Right lobe of liver (tissue), 6 donors: ENCODE measurements around the gene CUX1. TPM values are rescaled to one million over a fixed set of nuclear protein-coding genes. Genes with fewer than 3 reads are reported as not detected.

Experiments
- ATAC-seq, 4 donors: fragments of 200-7000 bp; cut with Tn5 transposase; one replicate each; pipeline ENCODE4 v1.9.1; 2020; ENCODE audit warnings: mild to moderate bottlenecking in 4 of 4, moderate library complexity in 4 of 4
- DNase-seq, 3 donors: peaks; one replicate each; pipeline ENCODE4 v3.0.0-alpha.2; 2020
- H3K27ac ChIP-seq, 3 donors: fragments of 200-600 bp; one replicate each; pipeline ENCODE4 v1.8.0; 2022
- H3K27me3 ChIP-seq, 2 donors: fragments of 200-600 bp; one replicate each; pipeline ENCODE4 v1.8.0; 2022
- H3K36me3 ChIP-seq, 4 donors: fragments of 200-600 bp; sonication (generic) in 1 of 4; one replicate each; pipeline versions ENCODE4 v1.5.1 to v1.8.0; 2017 to 2022; ENCODE audit warnings: control low read depth in 1 of 4
- H3K4me1 ChIP-seq, 4 donors: fragments of 200-600 bp; sonication (generic) in 1 of 4; one replicate each; pipeline versions ENCODE4 v1.5.1 to v1.8.0; 2017 to 2022; ENCODE audit warnings: control low read depth in 1 of 4
- H3K4me3 ChIP-seq, 3 donors: fragments of 200-600 bp; one replicate each; pipeline ENCODE4 v1.8.0; 2022
- H3K9me3 ChIP-seq, 4 donors: fragments of 200-600 bp; sonication (generic) in 1 of 4; one replicate each; pipeline versions ENCODE4 v1.5.1 to v1.8.0; 2017 to 2022; ENCODE audit warnings: control low read depth in 1 of 4
- CTCF ChIP-seq, 4 donors: fragments of 200-600 bp in 3 of 4; fragments of 450-650 bp in 1 of 4; IDR thresholded peaks; one replicate each; pipeline versions ENCODE4 v1.5.1 to v1.8.0; 2016 to 2022; ENCODE audit warnings: antibody characterized with exemption in 4 of 4, mild to moderate bottlenecking in 2 of 4
- POLR2A ChIP-seq: fragments of 450-650 bp; IDR thresholded peaks from one replicate; pipeline ENCODE4 v1.6.1; 2017; ENCODE audit warnings: antibody characterized with exemption, mild to moderate bottlenecking
- WGBS: methylation state at CpG from one replicate; pipeline ENCODE4 v1.1.6; 2018; ENCODE audit warnings: low coverage, low lambda C conversion rate; ENCODE audit not compliant: insufficient coverage; ENCODE audit errors: missing lambda C conversion rate; 5-methylcytosine and 5-hydroxymethylcytosine counted together
- intact Hi-C, 2 donors: fragments of 100-400 bp; cut with DNase I; formaldehyde crosslinking; loops; one replicate each; pipeline versions ENCODE4 v1.11.2 to v1.14.1; 2022
- total RNA-seq, 6 experiments: library from RNA; depleted of rRNA in 2 of 6; stranded (reverse); fragments of >200 nt in 2 of 6; fragmentation: NEBNext Ultra II Directional in 3 of 6; extraction: Animal tissue kit (Norgen Biotek cat#: 25700) in 3 of 6; gene quantifications; one replicate each; pipeline versions ENCODE4 v1.1.0 to v1.2.4, GENCODE V29; 2016 to 2023
- donor health status: DM: no; HTN: yes; CAD: no.
- donor health status: DM: no; HTN: no; CAD: no.
- donor health status: DM: no; HTN: no; CAD: no.
- donor health status: DM: no; HTN: yes; CAD: no.
- donor health status: DM: no; HTN: yes; CAD: no.

CUX1 gene
- total RNA-seq, 6 experiments from 2014 or later, result 34.3 to 53.1 (median 40.6) TPM

DNA sequence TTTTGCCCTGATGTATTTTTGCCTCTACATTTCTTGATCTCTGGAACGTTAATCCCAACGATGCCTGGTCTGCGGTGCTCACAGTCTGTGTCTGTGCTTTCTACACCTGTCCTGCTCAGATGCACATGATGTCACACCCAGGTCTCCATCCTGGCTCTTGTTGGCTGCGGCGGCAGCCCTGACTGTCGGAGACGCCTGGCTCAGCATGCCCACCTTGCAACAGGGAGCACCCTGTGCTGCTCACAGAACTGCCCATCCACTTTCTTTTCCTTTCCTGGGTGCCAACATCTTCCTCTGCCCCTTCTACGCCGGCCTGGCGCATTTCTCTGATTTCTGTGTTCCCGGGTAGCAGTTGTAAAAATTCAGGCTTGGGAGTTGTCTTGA, 106.2 kb downstream of the CUX1 start:
- peak in 1 of 3 donors; percentile 34 for DNase-seq
- Histone ChIP-seq H3K27ac (no peak overlapping the region), H3K36me3 (peaks cover 0 to under 1% (median 0%) of the 10 kb centered on the region in 4 donors), H3K27me3 (no peaks in the 10 kb centered on the region), H3K4me1 (peaks cover 0 to 9% (median 4%) of the 10 kb centered on the region in 4 donors), H3K9me3 (no peaks in the 10 kb centered on the region), H3K4me3 (no peak overlapping the region)
- WGBS, result 92% methylated on average over 4 of the region's 11 CpGs
- no peak for ATAC-seq
- TF ChIP-seq POLR2A (no peak), CTCF (IDR thresholded peaks at IDR 0.05) (no peak)
- intact Hi-C loops, result no loop called here

DNA sequence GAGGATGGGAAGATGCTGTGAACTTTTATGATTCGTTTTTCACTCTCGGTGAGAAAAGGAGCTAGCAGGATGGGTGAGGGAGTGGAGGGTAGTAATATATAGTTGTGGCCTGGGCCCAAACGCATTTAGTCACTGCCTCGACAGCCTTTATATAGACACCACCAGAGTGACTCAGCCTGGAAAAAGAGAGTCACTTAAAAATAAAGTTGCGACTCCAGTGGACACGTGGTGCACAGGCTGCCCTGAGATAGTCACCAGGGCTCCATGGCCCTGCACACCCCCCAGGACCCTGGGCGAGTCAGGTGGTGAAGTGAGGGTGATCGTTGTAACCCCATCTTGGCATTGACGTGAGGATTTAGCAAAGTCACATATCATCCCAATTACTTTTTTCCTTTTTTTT, 106.7 kb downstream of the CUX1 start:
- no peaks in the 10 kb centered on the region for H3K27me3 ChIP-seq
- ATAC-seq (no peak), DNase-seq (no peak)
- H3K36me3 ChIP-seq, result no peaks in the 10 kb centered on the region
- H3K27ac ChIP-seq, result no peak overlapping the region
- H3K9me3 ChIP-seq, result no peaks in the 10 kb centered on the region
- H3K4me3 ChIP-seq, result no peak overlapping the region
- peaks cover 0 to 9% (median 4%) of the 10 kb centered on the region in 4 donors for H3K4me1 ChIP-seq
- no peak for TF ChIP-seq CTCF (IDR thresholded peaks at IDR 0.05)
- TF ChIP-seq POLR2A, result no peak
- 55% methylated on average over 6 of the region's 9 CpGs for WGBS
- intact Hi-C loops, result no loop called here

DNA sequence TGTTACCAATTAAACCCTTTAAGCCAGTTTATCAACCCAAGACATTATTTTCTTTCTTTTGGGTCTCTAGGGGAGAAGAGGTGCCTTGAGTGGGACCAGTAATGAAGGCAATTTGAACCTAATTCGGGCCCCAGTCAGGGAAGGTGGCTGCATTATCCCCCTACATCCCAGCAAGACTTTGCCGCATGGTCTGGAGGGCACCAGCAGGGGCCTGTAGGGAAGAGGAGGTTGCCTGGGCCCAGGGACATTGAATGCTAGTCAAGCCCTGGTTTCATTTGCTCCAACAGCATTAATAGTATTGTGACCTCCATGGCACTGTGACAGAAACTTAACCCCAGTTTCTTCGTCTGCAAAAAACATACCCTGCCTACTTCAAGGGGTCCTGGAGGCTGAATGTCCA, 108.8 kb downstream of the CUX1 start:
- no peak for TF ChIP-seq CTCF (IDR thresholded peaks at IDR 0.05)
- TF ChIP-seq POLR2A, result no peak
- no peaks in the 10 kb centered on the region for H3K36me3 ChIP-seq
- intact Hi-C loops, result no loop called here
- H3K9me3 ChIP-seq, result no peaks in the 10 kb centered on the region
- peak overlapping the region in 1 of 3 donors; percentile 3 for H3K27ac ChIP-seq
- H3K27me3 ChIP-seq, result no peaks in the 10 kb centered on the region
- no CpG with 5 or more reads among the region's 3 CpGs for WGBS
- DNase-seq, result no peak
- ATAC-seq, result no peak
- peaks cover 0 to 9% (median 4%) of the 10 kb centered on the region in 4 donors for H3K4me1 ChIP-seq
- no peak overlapping the region for H3K4me3 ChIP-seq

DNA sequence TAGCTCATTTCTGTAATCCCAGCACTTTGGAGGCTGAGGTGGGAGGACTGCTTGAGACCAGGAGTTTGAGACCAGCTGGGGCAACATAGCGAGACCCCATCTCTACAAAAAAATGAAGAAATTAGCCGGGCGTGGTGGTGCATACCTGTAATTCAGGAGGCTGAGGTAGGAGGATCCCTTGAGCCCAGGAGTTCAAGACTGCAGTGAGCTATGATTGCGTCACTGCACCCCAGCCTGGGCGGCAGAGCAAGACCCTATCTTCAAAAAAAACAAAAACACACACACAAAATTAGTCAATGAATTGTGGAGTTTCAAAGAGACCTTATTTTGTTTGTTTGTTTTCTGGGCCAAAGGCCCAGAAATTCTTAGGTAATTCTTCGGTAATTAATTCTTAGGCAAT, 110.0 kb downstream of the CUX1 start:
- WGBS, result 14% methylated on average over 3 of the region's 6 CpGs
- Histone ChIP-seq H3K4me3 (no peak overlapping the region), H3K36me3 (no peaks in the 10 kb centered on the region), H3K9me3 (no peaks in the 10 kb centered on the region), H3K27me3 (no peaks in the 10 kb centered on the region), H3K27ac (peak overlapping the region; percentile 34 to 66 (median 39)), H3K4me1 (peaks cover 0 to 9% (median 4%) of the 10 kb centered on the region in 4 donors)
- peak; percentile 28 to 73 (median 59) for ATAC-seq
- intact Hi-C loops, result no loop called here
- DNase-seq, result no peak
- TF ChIP-seq CTCF (IDR thresholded peaks at IDR 0.05) (no peak), POLR2A (no peak)

GRCh38 chr7:101927802-101928201, 110.4 kb downstream of the CUX1 start:
- no peak overlapping the region for H3K4me3 ChIP-seq
- H3K27me3 ChIP-seq, result no peaks in the 10 kb centered on the region
- H3K27ac ChIP-seq, result peak overlapping the region; percentile 34 to 66 (median 39)
- no peaks in the 10 kb centered on the region for H3K9me3 ChIP-seq
- 12% methylated on average over 10 of the region's 16 CpGs for WGBS
- H3K36me3 ChIP-seq, result no peaks in the 10 kb centered on the region
- H3K4me1 ChIP-seq, result peaks cover 0 to 9% (median 4%) of the 10 kb centered on the region in 4 donors
- TF ChIP-seq CTCF (IDR thresholded peaks at IDR 0.05), result no peak
- DNase-seq (peak in 1 of 3 donors; percentile 54), ATAC-seq (peak; percentile 75 to 85 (median 81))
- intact Hi-C loops, result no loop called here
